Measurements from ENCODE around the gene SLC35F3.

The SLC35F3 gene

GRCh38 chr1:233945979-233946378, 41.5 kb downstream of the SLC35F3 start:
- Histone ChIP-seq H3K4me1 (ENCODE audit: control extremely low read depth in 1 of 4, control insufficient read depth in 4 of 4, insufficient read depth in 4 of 4, low read length in 3 of 4) (no peaks in the 10 kb centered on the region), H3K4me3 (ENCODE audit: control insufficient read depth in 1 of 7, extremely low read depth in 1 of 7, insufficient read depth in 4 of 7, low read depth in 2 of 7, low read length in 6 of 7) (no peak overlapping the region), H3K27ac (ENCODE audit: insufficient read depth in 1 of 2, low read depth in 1 of 2, low read length in 2 of 2, poor library complexity in 1 of 2, severe bottlenecking in 2 of 2) (no peak overlapping the region), H3K36me3 (ENCODE audit: control insufficient read depth in 4 of 4, insufficient read depth in 4 of 4, low read length in 3 of 4) (no peaks in the 10 kb centered on the region), H3K27me3 (replicated peaks in 2 of 5; ENCODE audit: control insufficient read depth in 4 of 5, insufficient read depth in 5 of 5, low read length in 4 of 5) (peaks cover 0 to 2% (median 0%) of the 10 kb centered on the region in 5 experiments), H3K9me3 (ENCODE audit: control extremely low read depth in 1 of 5, control insufficient read depth in 4 of 5, insufficient read depth in 2 of 5, low read depth in 1 of 5, low read length in 4 of 5) (peaks cover 0 to 6% (median 0%) of the 10 kb centered on the region in 5 experiments)
- WGBS (ENCODE audit: insufficient coverage): 89% methylated on average over 2 of the region's 2 CpGs
- POLR2A ChIA-PET: no interaction called here
- CTCF ChIA-PET: no interaction called here
- DNase-seq: no peak

GRCh38 chr1:233946724-233947123, 42.2 kb downstream of the SLC35F3 start:
- 100% methylated on average over 1 of the region's 1 CpG for WGBS (ENCODE audit: insufficient coverage)
- H3K36me3 ChIP-seq (ENCODE audit: control insufficient read depth in 4 of 4, insufficient read depth in 4 of 4, low read length in 3 of 4): no peaks in the 10 kb centered on the region
- ChIA-PET CTCF (no interaction called here), POLR2A (no interaction called here)
- no peak for DNase-seq
- H3K4me3 ChIP-seq (ENCODE audit: control insufficient read depth in 1 of 7, extremely low read depth in 1 of 7, insufficient read depth in 4 of 7, low read depth in 2 of 7, low read length in 6 of 7): no peak overlapping the region
- H3K27ac ChIP-seq (ENCODE audit: insufficient read depth in 1 of 2, low read depth in 1 of 2, low read length in 2 of 2, poor library complexity in 1 of 2, severe bottlenecking in 2 of 2): no peak overlapping the region
- H3K27me3 ChIP-seq (replicated peaks in 2 of 5; ENCODE audit: control insufficient read depth in 4 of 5, insufficient read depth in 5 of 5, low read length in 4 of 5): peaks cover 0 to 3% (median 0%) of the 10 kb centered on the region in 5 experiments
- peaks cover 0 to 9% (median 3%) of the 10 kb centered on the region in 5 experiments for H3K9me3 ChIP-seq (ENCODE audit: control extremely low read depth in 1 of 5, control insufficient read depth in 4 of 5, insufficient read depth in 2 of 5, low read depth in 1 of 5, low read length in 4 of 5)
- no peaks in the 10 kb centered on the region for H3K4me1 ChIP-seq (ENCODE audit: control extremely low read depth in 1 of 4, control insufficient read depth in 4 of 4, insufficient read depth in 4 of 4, low read length in 3 of 4)

- Histone ChIP-seq H3K27me3 (replicated peaks in 2 of 5; ENCODE audit: control insufficient read depth in 4 of 5, insufficient read depth in 5 of 5, low read length in 4 of 5) (peaks cover 0 to 3% (median 0%) of the 10 kb centered on the region in 5 experiments), H3K36me3 (ENCODE audit: control insufficient read depth in 4 of 4, insufficient read depth in 4 of 4, low read length in 3 of 4) (no peaks in the 10 kb centered on the region), H3K4me3 (ENCODE audit: control insufficient read depth in 1 of 7, extremely low read depth in 1 of 7, insufficient read depth in 4 of 7, low read depth in 2 of 7, low read length in 6 of 7) (no peak overlapping the region), H3K4me1 (ENCODE audit: control extremely low read depth in 1 of 4, control insufficient read depth in 4 of 4, insufficient read depth in 4 of 4, low read length in 3 of 4) (no peaks in the 10 kb centered on the region), H3K27ac (ENCODE audit: insufficient read depth in 1 of 2, low read depth in 1 of 2, low read length in 2 of 2, poor library complexity in 1 of 2, severe bottlenecking in 2 of 2) (no peak overlapping the region), H3K9me3 (ENCODE audit: control extremely low read depth in 1 of 5, control insufficient read depth in 4 of 5, insufficient read depth in 2 of 5, low read depth in 1 of 5, low read length in 4 of 5) (peaks cover 0 to 18% (median 3%) of the 10 kb centered on the region in 5 experiments)
- no CpG with 5 or more reads among the region's 1 CpG for WGBS (ENCODE audit: insufficient coverage)
- no peak for DNase-seq
- POLR2A ChIA-PET: no interaction called here
- CTCF ChIA-PET: no interaction called here
These were observed 47.3 kb downstream of the SLC35F3 start for GRCh38 chr1:233951804-233952203.

GRCh38 chr1:233957691-233958090, 53.2 kb downstream of the SLC35F3 start:
- no peaks in the 10 kb centered on the region for H3K4me1 ChIP-seq (ENCODE audit: control extremely low read depth in 1 of 4, control insufficient read depth in 4 of 4, insufficient read depth in 4 of 4, low read length in 3 of 4)
- H3K27me3 ChIP-seq (replicated peaks in 2 of 5; ENCODE audit: control insufficient read depth in 4 of 5, insufficient read depth in 5 of 5, low read length in 4 of 5): peaks cover 0 to 2% (median 0%) of the 10 kb centered on the region in 5 experiments
- POLR2A ChIA-PET: no interaction called here

GRCh38 chr1:233959102-233959501, 54.6 kb downstream of the SLC35F3 start:
- peaks cover 0 to 4% (median 0%) of the 10 kb centered on the region in 5 experiments for H3K9me3 ChIP-seq (ENCODE audit: control extremely low read depth in 1 of 5, control insufficient read depth in 4 of 5, insufficient read depth in 2 of 5, low read depth in 1 of 5, low read length in 4 of 5)
- no peaks in the 10 kb centered on the region for H3K36me3 ChIP-seq (ENCODE audit: control insufficient read depth in 4 of 4, insufficient read depth in 4 of 4, low read length in 3 of 4)
- ChIA-PET POLR2A (no interaction called here), CTCF (no interaction called here)
- peaks cover 0 to 2% (median 0%) of the 10 kb centered on the region in 5 experiments for H3K27me3 ChIP-seq (replicated peaks in 2 of 5; ENCODE audit: control insufficient read depth in 4 of 5, insufficient read depth in 5 of 5, low read length in 4 of 5)
- H3K4me3 ChIP-seq (ENCODE audit: control insufficient read depth in 1 of 7, extremely low read depth in 1 of 7, insufficient read depth in 4 of 7, low read depth in 2 of 7, low read length in 6 of 7): no peak overlapping the region
- no peak overlapping the region for H3K27ac ChIP-seq (ENCODE audit: insufficient read depth in 1 of 2, low read depth in 1 of 2, low read length in 2 of 2, poor library complexity in 1 of 2, severe bottlenecking in 2 of 2)
- WGBS (ENCODE audit: insufficient coverage): no CpG with 5 or more reads among the region's 3 CpGs
- no peaks in the 10 kb centered on the region for H3K4me1 ChIP-seq (ENCODE audit: control extremely low read depth in 1 of 4, control insufficient read depth in 4 of 4, insufficient read depth in 4 of 4, low read length in 3 of 4)
- no peak for DNase-seq

More at GRCh38 chr1:233957691-233958090, 53.2 kb downstream of the SLC35F3 start:
- H3K27ac ChIP-seq (ENCODE audit: insufficient read depth in 1 of 2, low read depth in 1 of 2, low read length in 2 of 2, poor library complexity in 1 of 2, severe bottlenecking in 2 of 2): no peak overlapping the region
- no peaks in the 10 kb centered on the region for H3K36me3 ChIP-seq (ENCODE audit: control insufficient read depth in 4 of 4, insufficient read depth in 4 of 4, low read length in 3 of 4)
- peaks cover 0 to 6% (median 0%) of the 10 kb centered on the region in 5 experiments for H3K9me3 ChIP-seq (ENCODE audit: control extremely low read depth in 1 of 5, control insufficient read depth in 4 of 5, insufficient read depth in 2 of 5, low read depth in 1 of 5, low read length in 4 of 5)
- WGBS (ENCODE audit: insufficient coverage): 91% methylated on average over 1 of the region's 4 CpGs
- no peak overlapping the region for H3K4me3 ChIP-seq (ENCODE audit: control insufficient read depth in 1 of 7, extremely low read depth in 1 of 7, insufficient read depth in 4 of 7, low read depth in 2 of 7, low read length in 6 of 7)
- DNase-seq: no peak
- CTCF ChIA-PET: no interaction called here

- 81% methylated on average over 6 of the region's 6 CpGs for WGBS (ENCODE audit: insufficient coverage)
- no peak overlapping the region for H3K4me3 ChIP-seq (ENCODE audit: control insufficient read depth in 1 of 7, extremely low read depth in 1 of 7, insufficient read depth in 4 of 7, low read depth in 2 of 7, low read length in 6 of 7)
- DNase-seq: no peak
- no peaks in the 10 kb centered on the region for H3K36me3 ChIP-seq (ENCODE audit: control insufficient read depth in 4 of 4, insufficient read depth in 4 of 4, low read length in 3 of 4)
- ChIA-PET CTCF (no interaction called here), POLR2A (no interaction called here)
- no peaks in the 10 kb centered on the region for H3K4me1 ChIP-seq (ENCODE audit: control extremely low read depth in 1 of 4, control insufficient read depth in 4 of 4, insufficient read depth in 4 of 4, low read length in 3 of 4)
- H3K9me3 ChIP-seq (ENCODE audit: control extremely low read depth in 1 of 5, control insufficient read depth in 4 of 5, insufficient read depth in 2 of 5, low read depth in 1 of 5, low read length in 4 of 5): peaks cover 0 to 4% (median 0%) of the 10 kb centered on the region in 5 experiments
- no peak overlapping the region for H3K27ac ChIP-seq (ENCODE audit: insufficient read depth in 1 of 2, low read depth in 1 of 2, low read length in 2 of 2, poor library complexity in 1 of 2, severe bottlenecking in 2 of 2)
- H3K27me3 ChIP-seq (replicated peaks in 2 of 5; ENCODE audit: control insufficient read depth in 4 of 5, insufficient read depth in 5 of 5, low read length in 4 of 5): peaks cover 0 to 2% (median 0%) of the 10 kb centered on the region in 5 experiments
These were observed 55.5 kb downstream of the SLC35F3 start for GRCh38 chr1:233959971-233960370.

GRCh38 chr1:233960386-233960785, 55.9 kb downstream of the SLC35F3 start:
- Histone ChIP-seq H3K36me3 (ENCODE audit: control insufficient read depth in 4 of 4, insufficient read depth in 4 of 4, low read length in 3 of 4) (no peaks in the 10 kb centered on the region), H3K4me3 (ENCODE audit: control insufficient read depth in 1 of 7, extremely low read depth in 1 of 7, insufficient read depth in 4 of 7, low read depth in 2 of 7, low read length in 6 of 7) (no peak overlapping the region), H3K27me3 (replicated peaks in 2 of 5; ENCODE audit: control insufficient read depth in 4 of 5, insufficient read depth in 5 of 5, low read length in 4 of 5) (peaks cover 0 to 2% (median 0%) of the 10 kb centered on the region in 5 experiments), H3K27ac (ENCODE audit: insufficient read depth in 1 of 2, low read depth in 1 of 2, low read length in 2 of 2, poor library complexity in 1 of 2, severe bottlenecking in 2 of 2) (no peak overlapping the region), H3K9me3 (ENCODE audit: control extremely low read depth in 1 of 5, control insufficient read depth in 4 of 5, insufficient read depth in 2 of 5, low read depth in 1 of 5, low read length in 4 of 5) (peaks cover 0 to 5% (median 0%) of the 10 kb centered on the region in 5 experiments), H3K4me1 (ENCODE audit: control extremely low read depth in 1 of 4, control insufficient read depth in 4 of 4, insufficient read depth in 4 of 4, low read length in 3 of 4) (no peaks in the 10 kb centered on the region)
- CTCF ChIA-PET: no interaction called here
- POLR2A ChIA-PET: no interaction called here
- DNase-seq: no peak
- 97% methylated on average over 3 of the region's 3 CpGs for WGBS (ENCODE audit: insufficient coverage)

All from common myeloid progenitor, CD34-positive (primary cell).